ENCODE data around the gene SIMC1.

Gene SIMC1

GRCh38 chr5:176373100-176373818 is 135.0 kb downstream of the SIMC1 start:
- no peaks in the 10 kb centered on the region for H3K9me3 ChIP-seq (ENCODE audit: insufficient read depth, low read length)
- DNase-seq (ENCODE audit: low read depth, low spot score) = no peak
- peaks cover 2% of the 10 kb centered on the region for H3K4me1 ChIP-seq (ENCODE audit: insufficient read depth, insufficient read length)
- H3K27me3 ChIP-seq (ENCODE audit: insufficient read depth, insufficient read length) = no peaks in the 10 kb centered on the region
- TF ChIP-seq YY1 (IDR thresholded peaks at IDR 0.05; ENCODE audit: insufficient read depth, insufficient read length) (no peak), ZNF274 (IDR thresholded peaks at IDR 0.05; ENCODE audit: low read depth, low read length) (no peak), SUZ12 (IDR thresholded peaks at IDR 0.05; ENCODE audit: extremely low read depth, insufficient read depth, insufficient read length) (no peak)
- H3K36me3 ChIP-seq (ENCODE audit: insufficient read depth, insufficient read length, low read length) = peaks cover 33% of the 10 kb centered on the region
- no peak overlapping the region for H3K9ac ChIP-seq (ENCODE audit: insufficient read length, low read depth)
- no peak overlapping the region for H3K4me3 ChIP-seq (ENCODE audit: insufficient read length, low read depth)

DNA sequence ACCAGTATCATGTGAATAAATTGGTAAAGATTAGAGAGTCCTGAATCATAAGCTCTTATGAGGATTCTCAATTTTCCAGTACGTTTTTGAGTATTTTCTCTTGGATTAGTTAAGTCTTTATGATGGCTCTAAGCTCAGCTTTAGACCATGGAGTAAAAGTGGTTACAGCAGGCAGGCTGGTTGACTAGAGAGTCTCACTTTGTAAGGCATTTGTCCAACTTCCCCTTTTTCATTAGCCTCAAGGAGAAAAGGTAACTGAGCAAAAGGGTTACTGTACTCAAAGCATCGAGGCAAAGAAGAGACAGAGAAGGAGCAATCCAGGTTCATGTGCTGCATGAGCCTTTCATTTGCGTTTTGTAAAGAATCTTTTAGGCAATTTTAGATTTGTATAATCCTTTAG is 141.7 kb downstream of the SIMC1 start:
- no peak overlapping the region for H3K9ac ChIP-seq (ENCODE audit: insufficient read length, low read depth)
- H3K9me3 ChIP-seq (ENCODE audit: insufficient read depth, low read length) = no peaks in the 10 kb centered on the region
- TF ChIP-seq SUZ12 (IDR thresholded peaks at IDR 0.05; ENCODE audit: extremely low read depth, insufficient read depth, insufficient read length) (no peak), ZNF274 (IDR thresholded peaks at IDR 0.05; ENCODE audit: low read depth, low read length) (no peak), YY1 (IDR thresholded peaks at IDR 0.05; ENCODE audit: insufficient read depth, insufficient read length) (no peak)
- H3K36me3 ChIP-seq (ENCODE audit: insufficient read depth, insufficient read length, low read length) = peaks cover 43% of the 10 kb centered on the region
- no peaks in the 10 kb centered on the region for H3K4me1 ChIP-seq (ENCODE audit: insufficient read depth, insufficient read length)
- no peak for DNase-seq (ENCODE audit: low read depth, low spot score)
- H3K27me3 ChIP-seq (ENCODE audit: insufficient read depth, insufficient read length) = no peaks in the 10 kb centered on the region
- H3K4me3 ChIP-seq (ENCODE audit: insufficient read length, low read depth) = no peak overlapping the region

GRCh38 chr5:176381423-176381822 is 143.2 kb downstream of the SIMC1 start:
- Histone ChIP-seq H3K4me3 (ENCODE audit: insufficient read length, low read depth) (no peak overlapping the region), H3K9me3 (ENCODE audit: insufficient read depth, low read length) (no peaks in the 10 kb centered on the region), H3K9ac (ENCODE audit: insufficient read length, low read depth) (no peak overlapping the region), H3K36me3 (ENCODE audit: insufficient read depth, insufficient read length, low read length) (peaks cover 56% of the 10 kb centered on the region), H3K4me1 (ENCODE audit: insufficient read depth, insufficient read length) (no peaks in the 10 kb centered on the region), H3K27me3 (ENCODE audit: insufficient read depth, insufficient read length) (no peaks in the 10 kb centered on the region)
- TF ChIP-seq SUZ12 (IDR thresholded peaks at IDR 0.05; ENCODE audit: extremely low read depth, insufficient read depth, insufficient read length) = no peak
- no peak for TF ChIP-seq ZNF274 (IDR thresholded peaks at IDR 0.05; ENCODE audit: low read depth, low read length)
- no peak for TF ChIP-seq YY1 (IDR thresholded peaks at IDR 0.05; ENCODE audit: insufficient read depth, insufficient read length)
- no peak for DNase-seq (ENCODE audit: low read depth, low spot score)

GRCh38 chr5:176381979-176382378 is 143.8 kb downstream of the SIMC1 start:
- no peaks in the 10 kb centered on the region for H3K27me3 ChIP-seq (ENCODE audit: insufficient read depth, insufficient read length)
- peaks cover 3% of the 10 kb centered on the region for H3K4me1 ChIP-seq (ENCODE audit: insufficient read depth, insufficient read length)
- H3K36me3 ChIP-seq (ENCODE audit: insufficient read depth, insufficient read length, low read length) = peaks cover 61% of the 10 kb centered on the region
- DNase-seq (ENCODE audit: low read depth, low spot score) = no peak
- H3K9me3 ChIP-seq (ENCODE audit: insufficient read depth, low read length) = no peaks in the 10 kb centered on the region
- TF ChIP-seq YY1 (IDR thresholded peaks at IDR 0.05; ENCODE audit: insufficient read depth, insufficient read length) (no peak), SUZ12 (IDR thresholded peaks at IDR 0.05; ENCODE audit: extremely low read depth, insufficient read depth, insufficient read length) (no peak), ZNF274 (IDR thresholded peaks at IDR 0.05; ENCODE audit: low read depth, low read length) (no peak)
- H3K4me3 ChIP-seq (ENCODE audit: insufficient read length, low read depth) = no peak overlapping the region
- no peak overlapping the region for H3K9ac ChIP-seq (ENCODE audit: insufficient read length, low read depth)

DNA sequence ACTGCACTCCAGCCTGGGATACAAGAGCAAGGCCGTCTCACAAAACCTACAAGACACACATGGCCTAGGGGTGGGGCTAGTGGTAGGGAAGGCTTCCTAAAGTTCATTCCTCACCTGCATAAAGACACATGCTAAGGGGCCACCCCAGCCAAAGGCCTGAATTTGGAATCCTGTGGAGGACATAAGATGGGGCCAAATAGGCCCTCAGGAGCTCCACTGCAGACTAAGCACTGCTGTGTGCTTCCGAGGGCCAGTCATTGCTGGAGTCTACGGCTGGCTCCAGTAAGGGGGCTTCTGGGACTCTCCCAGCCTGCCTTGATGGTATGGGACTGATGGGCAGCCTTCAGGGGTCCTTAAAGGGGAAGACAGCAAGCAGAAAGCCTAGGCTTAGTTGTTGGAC is 144.5 kb downstream of the SIMC1 start:
- H3K9me3 ChIP-seq (ENCODE audit: insufficient read depth, low read length) = no peaks in the 10 kb centered on the region
- no peak for DNase-seq (ENCODE audit: low read depth, low spot score)
- H3K4me1 ChIP-seq (ENCODE audit: insufficient read depth, insufficient read length) = peaks cover 7% of the 10 kb centered on the region
- H3K9ac ChIP-seq (ENCODE audit: insufficient read length, low read depth) = no peak overlapping the region
- H3K27me3 ChIP-seq (ENCODE audit: insufficient read depth, insufficient read length) = no peaks in the 10 kb centered on the region
- TF ChIP-seq SUZ12 (IDR thresholded peaks at IDR 0.05; ENCODE audit: extremely low read depth, insufficient read depth, insufficient read length) = no peak
- no peak for TF ChIP-seq YY1 (IDR thresholded peaks at IDR 0.05; ENCODE audit: insufficient read depth, insufficient read length)
- TF ChIP-seq ZNF274 (IDR thresholded peaks at IDR 0.05; ENCODE audit: low read depth, low read length) = no peak
- peaks cover 66% of the 10 kb centered on the region for H3K36me3 ChIP-seq (ENCODE audit: insufficient read depth, insufficient read length, low read length)
- no peak overlapping the region for H3K4me3 ChIP-seq (ENCODE audit: insufficient read length, low read depth)

- Histone ChIP-seq H3K9me3 (ENCODE audit: insufficient read depth, low read length) (no peaks in the 10 kb centered on the region), H3K36me3 (ENCODE audit: insufficient read depth, insufficient read length, low read length) (peaks cover 66% of the 10 kb centered on the region), H3K9ac (ENCODE audit: insufficient read length, low read depth) (no peak overlapping the region), H3K27me3 (ENCODE audit: insufficient read depth, insufficient read length) (no peaks in the 10 kb centered on the region), H3K4me3 (ENCODE audit: insufficient read length, low read depth) (no peak overlapping the region), H3K4me1 (ENCODE audit: insufficient read depth, insufficient read length) (peaks cover 7% of the 10 kb centered on the region)
- TF ChIP-seq SUZ12 (IDR thresholded peaks at IDR 0.05; ENCODE audit: extremely low read depth, insufficient read depth, insufficient read length) (no peak), ZNF274 (IDR thresholded peaks at IDR 0.05; ENCODE audit: low read depth, low read length) (no peak), YY1 (IDR thresholded peaks at IDR 0.05; ENCODE audit: insufficient read depth, insufficient read length) (no peak)
- no peak for DNase-seq (ENCODE audit: low read depth, low spot score)
These were observed 145.2 kb downstream of the SIMC1 start for GRCh38 chr5:176383248-176383905.

DNA sequence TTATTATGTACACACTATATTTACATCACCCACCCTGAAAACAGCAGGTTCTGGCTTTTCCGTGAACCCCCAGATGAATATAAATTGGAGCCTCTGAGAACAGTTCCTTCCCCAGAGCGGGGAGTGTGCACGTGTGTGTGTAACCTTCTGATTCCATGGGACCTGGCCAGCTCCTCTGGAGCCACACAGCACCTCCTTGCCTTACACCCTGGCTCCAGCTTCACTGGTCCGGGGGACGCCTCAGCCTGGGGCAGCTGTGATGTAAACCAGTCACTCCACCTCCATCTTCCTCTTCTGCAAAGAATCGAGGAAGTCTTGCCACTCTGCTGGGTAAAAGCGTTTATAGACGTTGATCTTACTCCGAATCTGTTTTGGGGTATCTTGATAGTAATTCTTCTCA is 145.7 kb downstream of the SIMC1 start:
- TF ChIP-seq YY1 (IDR thresholded peaks at IDR 0.05; ENCODE audit: insufficient read depth, insufficient read length) (no peak), SUZ12 (IDR thresholded peaks at IDR 0.05; ENCODE audit: extremely low read depth, insufficient read depth, insufficient read length) (no peak), ZNF274 (IDR thresholded peaks at IDR 0.05; ENCODE audit: low read depth, low read length) (no peak)
- H3K9me3 ChIP-seq (ENCODE audit: insufficient read depth, low read length) = no peaks in the 10 kb centered on the region

More for the DNA sequence above, 145.7 kb downstream of the SIMC1 start:
- Histone ChIP-seq H3K36me3 (ENCODE audit: insufficient read depth, insufficient read length, low read length) (peaks cover 66% of the 10 kb centered on the region), H3K4me3 (ENCODE audit: insufficient read length, low read depth) (no peak overlapping the region), H3K9ac (ENCODE audit: insufficient read length, low read depth) (no peak overlapping the region), H3K27me3 (ENCODE audit: insufficient read depth, insufficient read length) (no peaks in the 10 kb centered on the region), H3K4me1 (ENCODE audit: insufficient read depth, insufficient read length) (peaks cover 7% of the 10 kb centered on the region)
- DNase-seq (ENCODE audit: low read depth, low spot score) = no peak

Data from NT2/D1 (cell line).